ENCODE measurements around the gene RASAL2. TPM values are rescaled to one million over a fixed set of nuclear protein-coding genes. Genes with fewer than 3 reads are reported as not detected.

Gene RASAL2
- total and polyA plus RNA-seq, 9 of the 15 experiments (the other 6 are each of a cell fraction or from before 2014, with no cell fraction given): 0.13 to 1.0 (median 0.62) TPM

GRCh38 chr1:178532392-178532791 is 438.5 kb downstream of the RASAL2 start (continued):
- TF ChIP-seq TFAP4 (CRISPR knock-in tag; IDR thresholded peaks at IDR 0.05; ENCODE audit: borderline replicate concordance) (peak; percentile 43; the same call in 1 of the 2 replicates), NCOA2 (IDR thresholded peaks at IDR 0.05; ENCODE audit: partially characterized antibody in 2 of 2) (no peak), JUND (IDR thresholded peaks at IDR 0.05; ENCODE audit: borderline replicate concordance, low read depth, low read length) (peak; percentile 19; the same call in 1 of the 2 replicates), JUND (tag; IDR thresholded peaks at IDR 0.05; ENCODE audit: borderline replicate concordance, low read depth, low read length) (no peak), NFE2 (IDR thresholded peaks at IDR 0.05; ENCODE audit: low read depth) (no peak), STAG1 (CRISPR knock-in tag; IDR thresholded peaks at IDR 0.05; ENCODE audit: borderline replicate concordance) (peak; percentile 93; the same call in 1 of the 2 replicates), HDAC6 (IDR thresholded peaks at IDR 0.05; ENCODE audit: low read depth, low read length) (no peak), KLF16 (IDR thresholded peaks at IDR 0.05) (0 out of 2 replicates have a peak, but pooled peaks have one; percentile 45), MXI1 (IDR thresholded peaks at IDR 0.05; ENCODE audit: low read depth, low read length) (no peak), CTBP1 (IDR thresholded peaks at IDR 0.05; ENCODE audit: borderline replicate concordance) (0 out of 2 replicates have a peak, but pooled peaks have one; percentile 12), ARID2 (IDR thresholded peaks at IDR 0.05) (0 out of 2 replicates have a peak, but pooled peaks have one; percentile 7), FOXA1 (IDR thresholded peaks at IDR 0.05; ENCODE audit: borderline replicate concordance) (no peak), CAMTA2 (CRISPR knock-in tag; conservative IDR thresholded peaks at IDR 0.05) (no peak), KAT7 (CRISPR knock-in tag; IDR thresholded peaks at IDR 0.05; ENCODE audit: borderline replicate concordance) (no peak)

Measured in K562 (cell line).